Measurements from ENCODE around the gene SUCO.
"Not testable (repeated sequence)": the region's sequence is repeated elsewhere in the genome, so short reads cannot be mapped to it uniquely, and the experiment has no call there.

SUCO gene

GRCh38 chr1:172532700-172533512 lies at the start of gene SUCO:
Gene SUCO (plus strand): TSS chr1:172533150. CDS start chr1:172533436, 286 bp downstream.
- DNase-seq: peak; percentile 99

- no peak for DNase-seq
Measured at GRCh38 chr1:172483448-172483847, 49.5 kb upstream of the SUCO start.

GRCh38 chr1:172484252-172484651 lies 48.7 kb upstream of the SUCO start:
- DNase-seq: no peak

- no peak for DNase-seq
Measured at GRCh38 chr1:172485626-172486025, 47.3 kb upstream of the SUCO start.

- DNase-seq: no peak
Measured at GRCh38 chr1:172486805-172487454, 46.0 kb upstream of the SUCO start.

- no peak for DNase-seq
Measured at GRCh38 chr1:172487550-172487949, 45.4 kb upstream of the SUCO start.

GRCh38 chr1:172488393-172488792 lies 44.6 kb upstream of the SUCO start:
- no peak for DNase-seq

GRCh38 chr1:172489847-172490246 lies 43.1 kb upstream of the SUCO start:
- DNase-seq: no peak

- DNase-seq: no peak
Measured at GRCh38 chr1:172492421-172492820, 40.5 kb upstream of the SUCO start.

- no peak for DNase-seq
Measured at GRCh38 chr1:172494166-172494565, 38.8 kb upstream of the SUCO start.

- not testable (repeated sequence) for DNase-seq
Measured at GRCh38 chr1:172496127-172496526, 36.8 kb upstream of the SUCO start.

GRCh38 chr1:172496678-172497077 lies 36.3 kb upstream of the SUCO start:
- DNase-seq: no peak

GRCh38 chr1:172497230-172497629 lies 35.7 kb upstream of the SUCO start:
- DNase-seq: no peak

GRCh38 chr1:172498857-172499256 lies 34.1 kb upstream of the SUCO start:
- DNase-seq: no peak

GRCh38 chr1:172499636-172500141 lies 33.3 kb upstream of the SUCO start:
- DNase-seq: no peak

- DNase-seq: no peak
Measured at GRCh38 chr1:172500207-172500606, 32.7 kb upstream of the SUCO start.

GRCh38 chr1:172507741-172508140 lies 25.2 kb upstream of the SUCO start:
- no peak for DNase-seq

- DNase-seq: no peak
Measured at GRCh38 chr1:172510479-172510878, 22.5 kb upstream of the SUCO start.

GRCh38 chr1:172512591-172512990 lies 20.4 kb upstream of the SUCO start:
- no peak for DNase-seq

- no peak for DNase-seq
Measured at GRCh38 chr1:172513479-172513878, 19.5 kb upstream of the SUCO start.

- no peak for DNase-seq
Measured at GRCh38 chr1:172514108-172514507, 18.8 kb upstream of the SUCO start.

GRCh38 chr1:172515436-172515835 lies 17.5 kb upstream of the SUCO start:
- DNase-seq: no peak

GRCh38 chr1:172515927-172516326 lies 17.0 kb upstream of the SUCO start:
- no peak for DNase-seq

GRCh38 chr1:172517081-172517480 lies 15.9 kb upstream of the SUCO start:
- DNase-seq: no peak
